Hippocampal formation (tissue), 2 donors: ENCODE data around the gene METTL2A.
A peak's percentile ranks its signal among the peaks of the same experiment; 100 is the strongest.
"Not testable (repeated sequence)": the region's sequence is repeated elsewhere in the genome, so short reads cannot be mapped to it uniquely, and the experiment has no call there.

Experiments used
- DNase-seq, 2 donors: peaks; one replicate each; lab custom pipeline; 2025; lab: John Stamatoyannopoulos, UW

METTL2A gene

GRCh38 chr17:62423647-62424461, at the start of gene METTL2A:
Gene METTL2A (plus strand): TSS chr17:62423897. CDS start chr17:62423903, 6 bp downstream.
- peak; percentile 47 to 66 for DNase-seq

GRCh38 chr17:62380253-62380652, 43.4 kb upstream of the METTL2A start, which contains the start of gene EFCAB3:
Gene EFCAB3 (plus strand): TSS chr17:62380553. CDS start chr17:62382980, 2,427 bp downstream.
- no peak for DNase-seq

GRCh38 chr17:62381561-62381960, 42.1 kb upstream of the METTL2A start:
- DNase-seq, result no peak

- DNase-seq, result peak in 1 of 2 donors; percentile 2
Measured at GRCh38 chr17:62388856-62389255, 34.8 kb upstream of the METTL2A start.

- DNase-seq, result no peak
Measured at GRCh38 chr17:62392908-62393307, 30.8 kb upstream of the METTL2A start.

- no peak for DNase-seq
Measured at GRCh38 chr17:62398891-62399290, 24.8 kb upstream of the METTL2A start.

- no peak for DNase-seq
Measured at GRCh38 chr17:62405451-62405850, 18.2 kb upstream of the METTL2A start.

- not testable (repeated sequence) for DNase-seq
Measured at GRCh38 chr17:62413090-62413489, 10.6 kb upstream of the METTL2A start.

GRCh38 chr17:62426214-62426613, 2.5 kb downstream of the METTL2A start:
- not testable (repeated sequence) for DNase-seq

GRCh38 chr17:62435251-62435650, 11.6 kb downstream of the METTL2A start:
- not testable (repeated sequence) for DNase-seq

GRCh38 chr17:62441181-62441580, 17.5 kb downstream of the METTL2A start:
- not testable (repeated sequence) for DNase-seq

- no peak for DNase-seq
Measured at GRCh38 chr17:62444063-62444462, 20.4 kb downstream of the METTL2A start.

GRCh38 chr17:62445791-62446190, 22.1 kb downstream of the METTL2A start:
- DNase-seq, result not testable (repeated sequence)

- not testable (repeated sequence) for DNase-seq
Measured at GRCh38 chr17:62452195-62452594, 28.5 kb downstream of the METTL2A start.

GRCh38 chr17:62453041-62453440, 29.3 kb downstream of the METTL2A start:
- not testable (repeated sequence) for DNase-seq

GRCh38 chr17:62453656-62454055, 30.0 kb downstream of the METTL2A start:
- DNase-seq, result not testable (repeated sequence)

- not testable (repeated sequence) for DNase-seq
Measured at GRCh38 chr17:62454111-62454510, 30.4 kb downstream of the METTL2A start.

- DNase-seq, result no peak
Measured at GRCh38 chr17:62456016-62456415, 32.3 kb downstream of the METTL2A start.

GRCh38 chr17:62458483-62458882, 34.8 kb downstream of the METTL2A start:
- DNase-seq, result not testable (repeated sequence)

- not testable (repeated sequence) for DNase-seq
Measured at GRCh38 chr17:62464422-62464821, 40.7 kb downstream of the METTL2A start.

- DNase-seq, result not testable (repeated sequence)
Measured at GRCh38 chr17:62465271-62465670, 41.6 kb downstream of the METTL2A start.

- DNase-seq, result peak in 1 of 2 donors; percentile 7
Measured at GRCh38 chr17:62470666-62471379, 47.1 kb downstream of the METTL2A start.
